ENCODE results near the gene ANKH. TPM values are rescaled to one million over a fixed set of nuclear protein-coding genes. Genes with fewer than 3 reads are reported as not detected.

The ANKH gene
- total and polyA plus RNA-seq, 2 of the 13 experiments (the other 11 are each of a cell fraction or from before 2014, with no cell fraction given): 25.0 to 36.0 TPM

GRCh38 chr5:14664270-14665100, 207.1 kb downstream of the ANKH start, which contains the start of gene OTULIN (continued):
- TF ChIP-seq DBP (CRISPR knock-in tag; IDR thresholded peaks at IDR 0.05; ENCODE audit: not compliant biosample characterization): peak; percentile 65
- TF ChIP-seq DMTF1 (CRISPR knock-in tag; IDR thresholded peaks at IDR 0.05): 0 out of 2 replicates have a peak, but pooled peaks have one; percentile 82
- TF ChIP-seq ZNF646 (CRISPR knock-in tag; IDR thresholded peaks at IDR 0.05): no peak
- TF ChIP-seq HOXA7 (CRISPR knock-in tag; IDR thresholded peaks at IDR 0.05): no peak
- TF ChIP-seq ZBTB1 (CRISPR knock-in tag; IDR thresholded peaks at IDR 0.05; ENCODE audit: borderline replicate concordance): no peak
- TF ChIP-seq PHB2 (IDR thresholded peaks at IDR 0.05; ENCODE audit: partially characterized antibody): no peak
- TF ChIP-seq TRIM24 (CRISPR knock-in tag; IDR thresholded peaks at IDR 0.05): no peak
- peak; percentile 11; the same call in 1 of the 2 replicates for TF ChIP-seq ZNF788 (CRISPR knock-in tag; IDR thresholded peaks at IDR 0.05; ENCODE audit: borderline replicate concordance)
- TF ChIP-seq KDM5A (IDR thresholded peaks at IDR 0.05; ENCODE audit: borderline replicate concordance, low read length): no peak
- no peak for TF ChIP-seq ZBTB37 (CRISPR knock-in tag; IDR thresholded peaks at IDR 0.05)
- peak; percentile 79 for TF ChIP-seq REPIN1 (CRISPR knock-in tag; IDR thresholded peaks at IDR 0.05; ENCODE audit: borderline replicate concordance, low read depth)
- TF ChIP-seq SKIL (CRISPR knock-in tag; IDR thresholded peaks at IDR 0.05; ENCODE audit: borderline replicate concordance): no peak
- TF ChIP-seq NR3C1 (CRISPR knock-in tag; IDR thresholded peaks at IDR 0.05): no peak
